Iris pigment epithelial cell (primary cell): ENCODE measurements around the gene PDCD1LG2.
"Not testable (repeated sequence)": the region's sequence is repeated elsewhere in the genome, so short reads cannot be mapped to it uniquely, and the experiment has no call there.

ENCODE experiments used
- DNase-seq: peaks from one replicate; pipeline ENCODE4 v3.0.0-alpha.2; 2011; ENCODE audit warnings: low read depth

The PDCD1LG2 gene

GRCh38 chr9:5566054-5566618 lies 55.8 kb downstream of the PDCD1LG2 start:
- no peak for DNase-seq

- DNase-seq = no peak
Observed at GRCh38 chr9:5568868-5569267, 58.5 kb downstream of the PDCD1LG2 start.

- DNase-seq = peak; percentile 35
Observed at GRCh38 chr9:5569409-5569808, 59.1 kb downstream of the PDCD1LG2 start.

GRCh38 chr9:5569891-5570290 lies 59.6 kb downstream of the PDCD1LG2 start:
- no peak for DNase-seq

- DNase-seq = no peak
Observed at GRCh38 chr9:5571629-5572232, 61.4 kb downstream of the PDCD1LG2 start.

- no peak for DNase-seq
Observed at GRCh38 chr9:5574097-5574496, 63.8 kb downstream of the PDCD1LG2 start.

GRCh38 chr9:5575000-5575399 lies 64.7 kb downstream of the PDCD1LG2 start:
- no peak for DNase-seq

- DNase-seq = no peak
Observed at GRCh38 chr9:5577225-5577624, 66.9 kb downstream of the PDCD1LG2 start.

GRCh38 chr9:5578018-5578697 lies 67.8 kb downstream of the PDCD1LG2 start:
- peak; percentile 29 for DNase-seq

- DNase-seq = no peak
Observed at GRCh38 chr9:5578698-5579085, 68.4 kb downstream of the PDCD1LG2 start.

GRCh38 chr9:5579881-5580280 lies 69.5 kb downstream of the PDCD1LG2 start:
- DNase-seq = no peak

- DNase-seq = no peak
Observed at GRCh38 chr9:5580650-5581049, 70.3 kb downstream of the PDCD1LG2 start.

GRCh38 chr9:5581706-5582105 lies 71.4 kb downstream of the PDCD1LG2 start:
- not testable (repeated sequence) for DNase-seq

- DNase-seq = peak; percentile 75
Observed at GRCh38 chr9:5582835-5583195, 72.5 kb downstream of the PDCD1LG2 start.

- DNase-seq = peak; percentile 84
Observed at GRCh38 chr9:5586391-5586802, 76.1 kb downstream of the PDCD1LG2 start.

GRCh38 chr9:5587024-5587423 lies 76.7 kb downstream of the PDCD1LG2 start:
- peak; percentile 78 for DNase-seq

GRCh38 chr9:5592231-5592630 lies 81.9 kb downstream of the PDCD1LG2 start:
- no peak for DNase-seq

- DNase-seq = no peak
Observed at GRCh38 chr9:5592904-5593303, 82.6 kb downstream of the PDCD1LG2 start.

GRCh38 chr9:5593904-5594303 lies 83.6 kb downstream of the PDCD1LG2 start:
- no peak for DNase-seq

- no peak for DNase-seq
Observed at GRCh38 chr9:5596173-5596572, 85.8 kb downstream of the PDCD1LG2 start.

GRCh38 chr9:5608298-5609225 lies 98.2 kb downstream of the PDCD1LG2 start:
- DNase-seq = no peak

GRCh38 chr9:5609226-5609596 lies 98.9 kb downstream of the PDCD1LG2 start:
- DNase-seq = no peak

GRCh38 chr9:5610491-5610890 lies 100.2 kb downstream of the PDCD1LG2 start:
- DNase-seq = no peak
